GM12892 (cell line): ENCODE results near the gene C1orf52.

ENCODE experiments used
- POLR2A ChIP-seq: IDR thresholded peaks from 2 replicates; pipeline ENCODE4 v1.6.1; 2011; ENCODE audit warnings: low read depth, low read length, control low read depth
- POLR2AphosphoS5 ChIP-seq: IDR thresholded peaks from 2 replicates; pipeline ENCODE4 v1.6.1; 2011; ENCODE audit warnings: low read depth, low read length, control low read depth
- TAF1 ChIP-seq: IDR thresholded peaks from 2 replicates; pipeline ENCODE4 v1.6.1; 2011; ENCODE audit warnings: low read depth, mild to moderate bottlenecking, control low read depth, low read length, borderline replicate concordance

GRCh38 chr1:85278853-85279314 lies 19.4 kb upstream of the C1orf52 start:
- no peak for TF ChIP-seq TAF1
- TF ChIP-seq POLR2A = no peak; the same call in 1 of the 2 replicates
- no peak for TF ChIP-seq POLR2AphosphoS5
